WI38 (cell line): ENCODE results near the gene E2F4.

ENCODE experiments used
- H3K4me3 ChIP-seq: 2 replicates; pipeline ENCODE4 v1.5.1; 2011; ENCODE audit warnings: low read depth, mild to moderate bottlenecking, control low read depth, low read length
- CTCF ChIP-seq: IDR thresholded peaks from 2 replicates; pipeline ENCODE4 v1.5.1; 2012; ENCODE audit warnings: low read depth, mild to moderate bottlenecking, control low read depth, low read length

Gene E2F4

GRCh38 chr16:67228034-67228785, 36.3 kb downstream of the E2F4 start:
- H3K4me3 ChIP-seq: peak overlapping the region; percentile 99

GRCh38 chr16:67228905-67229304, 37.0 kb downstream of the E2F4 start:
- no peak for TF ChIP-seq CTCF
- no peak overlapping the region for H3K4me3 ChIP-seq

More at GRCh38 chr16:67228034-67228785, 36.3 kb downstream of the E2F4 start:
- no peak for TF ChIP-seq CTCF

GRCh38 chr16:67229906-67230808, 38.2 kb downstream of the E2F4 start:
- no peak overlapping the region for H3K4me3 ChIP-seq
- TF ChIP-seq CTCF: no peak

GRCh38 chr16:67230809-67231660, 39.1 kb downstream of the E2F4 start:
- no peak for TF ChIP-seq CTCF
- H3K4me3 ChIP-seq: no peak overlapping the region

GRCh38 chr16:67233596-67233995, 41.6 kb downstream of the E2F4 start:
- TF ChIP-seq CTCF: no peak
- no peak overlapping the region for H3K4me3 ChIP-seq

- no peak for TF ChIP-seq CTCF
These were observed 42.2 kb downstream of the E2F4 start for GRCh38 chr16:67234180-67234597.

More at GRCh38 chr16:67234180-67234597, 42.2 kb downstream of the E2F4 start:
- H3K4me3 ChIP-seq: no peak overlapping the region
